ENCODE data around the gene DPY19L3. TPM values are rescaled to one million over a fixed set of nuclear protein-coding genes. Genes with fewer than 3 reads are reported as not detected.

DPY19L3 gene
- total RNA-seq, 1 donor from 2014 or later: 11.9 TPM

- no peak overlapping the region for H3K4me3 Mint-ChIP-seq
- no peak overlapping the region for H3K27ac Mint-ChIP-seq
- no peak for DNase-seq (ENCODE audit: low spot score)
- peaks cover 9% of the 10 kb centered on the region for H3K9me3 Mint-ChIP-seq
- no peaks in the 10 kb centered on the region for H3K36me3 Mint-ChIP-seq (ENCODE audit: low read depth)
- intact Hi-C loops (cut with micrococcal nuclease): no loop called here
- peaks cover 13% of the 10 kb centered on the region for H3K4me1 Mint-ChIP-seq (ENCODE audit: low read depth)
- H3K27me3 Mint-ChIP-seq (ENCODE audit: insufficient read depth): no peaks in the 10 kb centered on the region
These were observed 113.5 kb downstream of the DPY19L3 start for GRCh38 chr19:32519023-32519422.

DNA sequence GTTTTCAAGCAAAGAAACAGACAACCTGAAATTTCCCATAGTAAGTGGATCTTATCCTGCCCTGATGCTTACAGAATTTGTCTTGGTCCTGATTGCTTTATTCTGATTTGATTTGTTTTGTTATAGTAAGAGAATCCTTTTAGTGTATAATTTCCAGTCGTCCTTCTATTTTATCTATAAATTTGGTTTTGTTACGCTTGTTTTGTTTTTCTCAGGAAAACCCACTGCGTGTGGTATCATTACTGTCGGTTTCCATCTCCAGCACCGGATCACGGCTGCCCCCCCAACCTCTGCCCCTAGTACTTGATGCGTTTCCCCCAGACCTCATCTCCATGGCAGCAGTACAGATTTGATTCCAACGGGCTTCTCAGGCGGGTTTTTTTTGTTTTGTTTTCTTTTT is 117.4 kb downstream of the DPY19L3 start:
- intact Hi-C loops (cut with micrococcal nuclease): no loop called here
- Mint-ChIP-seq H3K36me3 (ENCODE audit: low read depth) (no peaks in the 10 kb centered on the region), H3K27me3 (ENCODE audit: insufficient read depth) (no peaks in the 10 kb centered on the region), H3K4me3 (no peak overlapping the region), H3K9me3 (peaks cover 7% of the 10 kb centered on the region), H3K27ac (no peak overlapping the region), H3K4me1 (ENCODE audit: low read depth) (peaks cover 13% of the 10 kb centered on the region)
- DNase-seq (ENCODE audit: low spot score): no peak

- Mint-ChIP-seq H3K36me3 (ENCODE audit: low read depth) (no peaks in the 10 kb centered on the region), H3K9me3 (peaks cover 12% of the 10 kb centered on the region)
These were observed 121.3 kb downstream of the DPY19L3 start for GRCh38 chr19:32526895-32527294.

GRCh38 chr19:32530773-32531172 is 125.2 kb downstream of the DPY19L3 start:
- Mint-ChIP-seq H3K9me3 (peaks cover 31% of the 10 kb centered on the region), H3K4me3 (no peak overlapping the region), H3K27ac (no peak overlapping the region), H3K36me3 (ENCODE audit: low read depth) (no peaks in the 10 kb centered on the region), H3K27me3 (ENCODE audit: insufficient read depth) (no peaks in the 10 kb centered on the region), H3K4me1 (ENCODE audit: low read depth) (no peaks in the 10 kb centered on the region)
- no peak for DNase-seq (ENCODE audit: low spot score)
- intact Hi-C loops (cut with micrococcal nuclease): no loop called here

More at GRCh38 chr19:32526895-32527294, 121.3 kb downstream of the DPY19L3 start:
- no peak for DNase-seq (ENCODE audit: low spot score)
- Mint-ChIP-seq H3K4me1 (ENCODE audit: low read depth) (no peaks in the 10 kb centered on the region), H3K27me3 (ENCODE audit: insufficient read depth) (no peaks in the 10 kb centered on the region), H3K27ac (no peak overlapping the region), H3K4me3 (no peak overlapping the region)
- intact Hi-C loops (cut with micrococcal nuclease): no loop called here

DNA sequence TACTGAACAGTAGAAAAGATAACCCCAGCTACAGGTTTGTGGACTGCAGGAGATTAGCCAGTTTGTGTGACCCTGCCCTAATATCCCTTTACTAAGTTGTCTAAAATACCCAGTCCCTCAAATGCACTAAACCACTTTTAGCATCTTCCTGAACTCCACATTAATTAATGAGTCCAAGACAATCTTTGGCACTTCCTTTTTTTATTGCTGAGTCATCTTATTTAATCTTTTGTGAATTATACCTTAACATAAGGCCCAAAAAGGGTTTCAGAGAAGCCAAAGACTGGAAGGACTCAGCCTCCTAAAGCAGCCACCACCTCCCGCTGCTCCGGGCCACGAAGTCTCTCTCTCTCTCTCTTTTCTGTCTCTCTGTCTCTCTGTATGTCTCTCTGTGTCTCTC is 126.7 kb downstream of the DPY19L3 start:
- H3K4me3 Mint-ChIP-seq: no peak overlapping the region
- no peaks in the 10 kb centered on the region for H3K27me3 Mint-ChIP-seq (ENCODE audit: insufficient read depth)
- no peaks in the 10 kb centered on the region for H3K4me1 Mint-ChIP-seq (ENCODE audit: low read depth)
- no peak overlapping the region for H3K27ac Mint-ChIP-seq
- DNase-seq (ENCODE audit: low spot score): no peak
- peaks cover 31% of the 10 kb centered on the region for H3K9me3 Mint-ChIP-seq
- no peaks in the 10 kb centered on the region for H3K36me3 Mint-ChIP-seq (ENCODE audit: low read depth)
- intact Hi-C loops (cut with micrococcal nuclease): no loop called here

Other genes with a start within 250 kb of the DPY19L3 start
- 32.4 and 34.8 TPM in 2 replicates for gene ZNF507, start 60.2 kb upstream of the DPY19L3 start, total RNA-seq
- 203 TPM in 2 replicates for gene PDCD5, start 175.4 kb downstream of the DPY19L3 start, total RNA-seq